Hematopoietic multipotent progenitor cell treated with erythropoietin and hydrocortisone succinate and interleukin-3 and kit ligand, for 15 days (in vitro differentiated cells): ENCODE measurements around the gene F2R.
"Not testable (repeated sequence)": the region's sequence is repeated elsewhere in the genome, so short reads cannot be mapped to it uniquely, and the experiment has no call there.

Experiments
- DNase-seq: peaks from one replicate; pipeline ENCODE4 v3.0.0-alpha.2; 2015; ENCODE audit warnings: low spot score

F2R gene

GRCh38 chr5:76761118-76761517 lies 45.2 kb downstream of the F2R start:
- not testable (repeated sequence) for DNase-seq

DNA sequence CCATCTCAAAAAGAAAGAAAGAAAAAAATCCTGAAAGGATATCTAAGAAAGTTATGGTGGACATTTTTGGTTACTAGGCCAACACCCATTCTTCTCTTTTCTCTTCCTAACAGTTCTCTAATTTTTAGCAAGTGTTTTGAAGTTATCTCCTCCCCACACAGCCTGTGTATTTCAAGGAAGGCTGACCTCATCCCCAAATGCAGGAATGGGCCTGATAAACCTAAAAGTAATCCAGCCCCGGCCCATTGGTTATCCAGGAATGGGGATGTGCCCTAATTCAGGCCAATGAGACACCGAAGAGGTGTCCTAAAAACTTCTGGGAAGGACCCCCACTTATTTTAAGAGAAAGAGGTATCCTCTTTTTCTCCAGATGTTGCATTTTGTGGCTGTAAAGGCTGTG lies 46.6 kb downstream of the F2R start:
- no peak for DNase-seq

DNA sequence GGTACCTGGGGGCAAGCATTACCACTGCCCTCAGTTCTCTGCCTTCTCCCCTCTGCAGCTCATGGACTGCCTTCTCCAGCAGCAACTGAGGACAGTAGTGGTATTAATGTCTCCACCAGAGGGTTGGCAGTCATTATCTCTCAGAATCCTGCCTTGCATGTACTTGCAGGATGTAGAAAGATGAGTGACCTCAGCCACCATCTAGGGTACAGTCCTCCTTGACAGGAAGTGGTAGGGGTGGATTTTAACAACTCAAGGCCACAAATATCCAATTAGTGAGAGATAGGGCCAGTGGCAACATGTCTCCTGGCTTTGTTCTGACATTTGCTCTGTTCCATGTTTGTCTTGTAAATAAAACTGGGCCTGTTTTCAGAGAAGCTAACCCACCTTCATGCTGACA lies 47.2 kb downstream of the F2R start:
- DNase-seq: no peak

DNA sequence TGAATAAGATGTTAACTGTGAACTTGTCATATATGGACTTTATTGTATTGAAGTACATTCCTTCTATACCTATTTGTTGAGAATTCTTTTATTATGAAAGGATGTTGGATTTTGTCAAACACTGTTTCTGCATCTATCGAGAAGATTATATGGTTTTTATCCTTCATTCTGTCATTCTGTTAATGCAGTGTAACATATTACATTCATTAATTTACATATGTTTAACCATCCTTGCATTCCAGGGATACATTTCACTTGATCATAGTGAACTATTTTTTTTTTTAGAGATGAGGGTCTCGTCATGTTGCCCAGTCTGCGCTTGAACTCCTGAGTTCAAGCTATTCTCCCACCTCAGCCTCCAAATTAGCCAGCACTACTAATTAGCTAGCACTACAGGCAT lies 48.4 kb downstream of the F2R start:
- DNase-seq: no peak

DNA sequence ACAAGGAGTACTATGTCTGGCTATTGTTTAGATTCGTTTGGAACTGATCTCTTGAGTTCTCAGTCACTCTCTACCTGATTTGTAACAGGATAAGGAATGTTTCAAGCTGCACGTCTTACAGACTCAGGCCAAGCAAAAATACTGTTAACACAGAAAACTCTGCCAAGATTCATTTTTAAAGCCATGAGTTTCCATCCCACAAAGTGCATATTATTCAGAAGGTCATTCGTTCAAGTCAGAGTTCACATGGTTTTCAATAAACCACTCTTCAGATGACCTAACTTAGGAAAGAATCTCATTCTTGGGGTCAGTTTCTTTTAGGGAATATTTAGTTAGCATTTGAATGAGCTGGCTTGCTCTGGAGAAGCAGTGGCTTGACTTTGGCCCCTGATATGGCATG lies 49.3 kb downstream of the F2R start:
- no peak for DNase-seq

DNA sequence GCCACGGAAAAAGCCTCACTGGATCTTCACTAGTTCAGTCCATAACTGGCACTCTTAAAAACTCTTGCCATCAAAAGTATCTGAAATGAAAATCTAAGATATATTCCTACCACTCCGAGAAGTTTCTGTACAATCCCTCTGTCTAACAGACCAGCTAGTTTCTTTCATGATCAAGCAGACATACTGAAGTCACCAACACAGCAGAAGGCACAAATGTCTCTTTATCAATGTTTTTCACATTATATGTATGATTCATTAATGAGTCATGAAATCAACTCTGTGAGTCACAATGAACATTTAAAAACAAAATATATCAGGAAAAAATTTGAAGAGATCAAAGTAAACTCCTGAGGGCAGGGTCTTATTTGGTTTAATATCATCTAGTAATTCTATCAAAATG lies 50.8 kb downstream of the F2R start:
- DNase-seq: no peak

GRCh38 chr5:76771041-76771440 lies 55.1 kb downstream of the F2R start:
- DNase-seq: not testable (repeated sequence)

DNA sequence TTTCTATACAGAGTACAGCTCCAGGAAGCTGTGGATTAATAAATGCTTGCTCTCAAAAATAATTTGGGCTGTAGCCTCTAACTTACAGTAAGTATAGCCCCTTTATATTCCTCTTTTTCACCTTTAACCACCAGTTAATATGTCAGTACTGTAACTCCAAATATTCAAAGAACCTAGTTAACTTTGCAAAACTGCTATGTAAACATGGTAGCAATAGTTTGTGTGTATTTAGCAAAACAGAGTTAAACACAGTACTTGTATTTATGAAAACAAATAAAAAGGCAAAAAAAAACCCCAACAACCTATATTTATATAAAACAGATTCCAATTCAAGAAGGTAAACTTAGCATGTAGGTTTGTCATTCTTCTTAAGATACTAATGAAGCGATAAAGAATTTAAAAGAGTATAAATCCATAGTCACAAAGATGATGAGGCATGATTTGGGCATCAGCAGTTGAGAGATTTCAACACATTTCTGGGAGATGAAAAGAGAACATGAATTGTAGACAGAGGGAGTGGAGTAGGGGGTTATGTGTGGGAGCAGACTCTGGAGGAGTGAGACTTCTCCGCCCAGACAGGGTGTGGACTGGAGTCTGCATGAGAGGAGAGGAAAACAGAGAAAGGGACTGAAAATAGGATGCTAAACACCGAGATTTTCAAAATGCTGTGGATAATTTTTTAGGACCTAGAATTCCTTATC lies 55.9 kb downstream of the F2R start:
- DNase-seq: no peak

GRCh38 chr5:76775921-76776320 lies 60.0 kb downstream of the F2R start:
- DNase-seq: no peak

DNA sequence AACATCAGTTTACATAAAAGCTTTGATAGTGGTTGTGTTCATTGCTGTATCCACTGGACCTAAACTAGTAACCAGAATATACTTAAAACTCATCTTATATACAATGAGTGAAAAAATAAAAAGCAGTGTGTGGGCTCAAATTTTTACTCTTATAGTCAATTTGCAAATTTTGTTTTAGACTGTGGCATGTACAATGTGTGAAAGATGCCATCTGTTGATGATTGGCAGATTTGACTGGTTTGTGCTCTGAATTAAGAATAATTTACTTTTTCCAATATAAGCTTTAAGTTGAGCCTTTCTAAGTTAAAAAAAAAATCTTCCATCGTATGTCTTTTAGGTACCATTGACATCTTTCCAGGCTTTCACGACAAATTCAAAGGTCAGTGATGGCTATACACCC lies 60.5 kb downstream of the F2R start:
- no peak for DNase-seq

- not testable (repeated sequence) for DNase-seq
Observed at GRCh38 chr5:76780616-76781015, 64.7 kb downstream of the F2R start.

- DNase-seq: no peak
Observed at GRCh38 chr5:76781775-76782174, 65.8 kb downstream of the F2R start.

GRCh38 chr5:76782444-76782843 lies 66.5 kb downstream of the F2R start:
- no peak for DNase-seq
